GM18498 (cell line): ENCODE data around the gene NKX2-4.
"Not testable (repeated sequence)": the region's sequence is repeated elsewhere in the genome, so short reads cannot be mapped to it uniquely, and the experiment has no call there.

Source experiments
- ATAC-seq: cut with Tn5 transposase; IDR thresholded peaks from one replicate; pipeline ENCODE4 v1.9.1; 2021; ENCODE audit warnings: mild to moderate bottlenecking, moderate library complexity; ENCODE audit not compliant: unreplicated experiment

NKX2-4 gene

DNA sequence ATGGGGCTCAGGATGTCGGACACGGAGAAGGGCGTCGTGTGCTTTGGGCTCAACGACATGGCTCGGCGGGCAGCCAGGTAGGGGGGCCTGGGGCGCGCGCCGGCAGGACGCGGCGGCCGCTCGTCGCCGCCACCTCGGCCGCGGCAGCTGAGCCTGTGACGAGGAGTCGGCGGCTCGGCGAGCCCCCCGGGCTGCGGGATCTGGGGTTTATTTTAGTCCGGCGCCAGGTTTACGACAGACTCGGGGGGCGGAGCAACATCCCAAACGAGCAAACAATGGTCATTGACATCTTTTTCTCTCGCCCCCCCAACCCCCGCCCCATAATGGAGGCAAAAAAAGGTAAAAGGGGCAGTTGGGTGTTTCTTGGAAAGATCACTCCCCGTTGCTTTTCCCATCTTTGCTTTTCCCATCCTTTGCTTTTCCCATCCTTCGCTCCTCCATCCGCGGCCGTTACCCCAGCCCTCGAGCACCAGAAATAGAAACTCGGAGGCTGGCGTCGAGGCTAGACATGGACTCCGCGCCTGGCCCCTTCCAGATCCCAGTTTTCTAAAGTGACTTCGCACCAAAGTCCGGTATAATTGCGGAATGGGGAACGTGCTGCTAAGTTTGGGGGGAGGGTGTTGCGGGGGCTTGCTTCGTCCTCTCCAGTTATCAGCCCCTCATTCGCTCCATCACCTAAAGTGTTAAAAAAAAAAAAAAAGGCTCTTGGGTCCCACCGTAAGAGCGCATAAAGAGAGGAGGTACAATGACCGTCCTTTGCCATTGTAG, at the start of gene NKX2-4:
TSS of gene NKX2-4 (minus strand) at position 186 of the 768 bp plus-strand sequence. CDS start at position 59, 127 bp downstream.
- no peak for ATAC-seq

DNA sequence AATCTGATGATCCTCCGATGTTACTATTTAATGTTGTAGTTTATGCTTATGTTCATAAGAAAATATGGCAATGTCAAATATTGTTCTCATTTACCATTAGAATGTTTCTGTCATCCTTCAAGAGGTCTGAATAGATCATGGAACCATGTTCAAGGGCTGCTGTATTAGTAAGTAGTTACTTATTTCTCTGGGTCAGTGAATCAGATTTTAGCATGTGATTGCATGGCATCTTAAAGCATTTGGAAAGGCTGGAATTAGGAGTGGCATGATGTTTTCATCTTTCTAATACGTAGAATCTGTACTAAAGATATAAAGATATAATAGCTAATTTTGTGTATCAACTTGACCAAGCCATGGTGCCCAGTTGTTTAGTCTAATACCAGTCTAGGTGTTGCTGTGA, 40.5 kb upstream of the NKX2-4 start:
- ATAC-seq = no peak

DNA sequence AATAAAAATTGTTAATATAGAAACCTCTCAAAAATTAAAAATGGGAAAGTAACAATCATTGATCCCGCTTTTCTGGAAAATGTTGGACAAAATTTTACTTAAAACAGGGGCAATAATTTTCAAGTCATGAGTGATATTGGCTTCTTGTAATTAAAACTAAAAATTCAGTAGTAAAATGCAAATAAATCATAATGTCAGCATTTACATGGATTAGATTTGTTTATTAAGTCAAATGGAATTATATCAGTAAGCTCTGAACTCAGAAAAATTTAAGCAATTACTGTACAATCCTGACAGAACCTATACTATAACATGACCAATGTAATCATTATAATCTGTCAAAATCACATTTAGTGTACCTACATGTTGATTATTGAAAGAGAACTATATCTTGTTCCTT, 39.9 kb upstream of the NKX2-4 start:
- ATAC-seq = no peak

DNA sequence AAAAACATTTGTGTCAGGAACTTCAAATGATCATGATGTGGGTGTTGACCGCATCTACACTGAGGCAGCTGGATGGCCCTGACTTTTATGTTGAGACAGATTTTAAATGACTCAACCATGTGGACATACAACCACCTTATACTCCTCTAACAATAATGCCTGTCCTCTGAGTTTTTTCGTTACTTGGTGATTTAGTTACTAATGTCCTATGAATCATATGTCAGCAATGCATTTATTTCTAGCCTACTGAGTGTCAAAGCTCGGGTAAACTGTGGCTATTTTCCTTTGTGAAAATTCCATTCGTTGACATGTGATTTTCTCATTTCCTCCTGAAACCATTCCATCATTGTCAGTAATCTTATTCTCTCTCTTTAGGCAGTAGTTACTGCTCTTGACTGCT, 38.9 kb upstream of the NKX2-4 start:
- ATAC-seq = no peak

DNA sequence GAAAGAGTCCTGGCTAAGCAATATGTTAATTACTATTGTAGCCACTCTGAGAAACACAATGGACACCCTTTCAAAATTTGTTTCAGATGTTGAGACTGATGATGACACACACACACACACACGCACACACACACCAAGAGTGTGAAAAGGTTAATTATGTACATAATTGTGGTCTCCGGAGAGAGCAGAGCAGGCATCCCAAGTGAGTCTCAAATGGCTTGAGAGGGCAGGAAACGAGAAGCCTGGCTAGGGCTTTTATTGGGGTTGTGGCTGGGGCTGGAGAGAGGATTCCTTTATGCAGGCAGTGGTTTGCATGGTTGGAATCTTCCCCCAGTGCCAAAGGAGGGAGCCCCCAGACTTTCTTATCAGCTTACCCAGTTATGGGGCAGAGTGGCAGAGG, 38.2 kb upstream of the NKX2-4 start:
- no peak for ATAC-seq

DNA sequence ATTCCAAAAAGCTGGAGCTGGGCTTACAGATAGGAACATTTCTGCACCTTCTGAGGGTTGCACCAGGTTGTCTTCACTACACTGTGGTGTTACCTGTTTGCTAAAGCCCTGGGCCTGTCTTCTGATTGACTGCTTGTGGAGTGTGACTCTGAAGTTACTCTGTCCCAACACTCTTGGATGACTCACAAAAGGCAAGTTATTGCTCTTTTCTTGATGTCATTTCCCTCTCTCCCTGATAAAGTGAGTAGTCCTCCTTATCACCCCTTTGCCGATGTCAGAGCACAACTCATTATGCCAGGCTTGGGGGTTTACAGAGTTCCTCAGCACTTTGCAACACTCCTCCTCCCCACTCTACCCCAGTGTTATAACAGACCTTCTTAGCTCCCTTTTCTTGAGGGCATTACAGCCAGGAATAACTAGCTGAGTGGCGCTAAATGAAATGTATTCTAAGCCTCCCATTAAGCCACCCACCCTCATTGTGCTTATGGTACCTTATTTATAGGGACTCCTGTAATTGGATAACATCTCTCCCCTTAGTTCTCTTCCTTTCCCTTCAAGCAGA, 36.1 kb upstream of the NKX2-4 start:
- ATAC-seq = no peak

DNA sequence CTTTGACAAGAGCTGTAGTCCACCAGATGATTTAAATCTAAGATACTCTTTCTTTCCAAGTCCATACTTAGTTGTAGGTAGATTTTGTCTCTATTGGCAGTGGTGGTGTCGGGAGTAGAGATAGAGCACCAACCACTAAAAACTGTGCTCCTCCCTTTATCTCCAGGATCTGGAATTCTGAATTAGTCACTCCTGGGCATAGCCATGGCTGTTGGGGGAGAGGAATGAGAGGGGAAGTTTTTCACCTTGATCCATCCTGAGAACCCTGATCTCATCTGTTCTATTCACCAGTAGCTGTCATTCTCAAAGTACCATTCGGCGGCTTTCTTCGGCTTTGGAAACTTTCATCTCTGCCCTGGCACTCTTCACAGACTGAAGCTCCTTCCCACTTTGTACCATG, 35.6 kb upstream of the NKX2-4 start:
- no peak for ATAC-seq

DNA sequence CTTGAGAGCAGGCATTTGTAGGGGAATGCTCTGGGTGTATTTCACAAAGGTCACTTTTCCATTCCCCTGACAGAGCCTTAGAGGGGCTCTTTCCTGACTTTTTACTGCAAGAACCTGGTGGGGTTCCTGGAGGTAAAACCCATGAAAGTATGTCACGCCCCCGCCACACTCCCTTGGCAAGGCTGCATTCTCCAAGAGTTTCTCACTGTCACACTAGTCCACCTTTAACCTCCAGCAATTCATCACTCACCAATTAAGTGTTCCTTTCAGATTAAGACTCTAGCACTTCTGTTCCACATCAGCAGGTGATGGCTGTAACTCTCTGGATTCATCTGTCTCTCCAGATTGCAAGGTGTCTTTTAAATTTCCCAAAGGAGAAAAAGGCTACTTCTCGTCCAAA, 32.7 kb upstream of the NKX2-4 start:
- ATAC-seq = no peak

DNA sequence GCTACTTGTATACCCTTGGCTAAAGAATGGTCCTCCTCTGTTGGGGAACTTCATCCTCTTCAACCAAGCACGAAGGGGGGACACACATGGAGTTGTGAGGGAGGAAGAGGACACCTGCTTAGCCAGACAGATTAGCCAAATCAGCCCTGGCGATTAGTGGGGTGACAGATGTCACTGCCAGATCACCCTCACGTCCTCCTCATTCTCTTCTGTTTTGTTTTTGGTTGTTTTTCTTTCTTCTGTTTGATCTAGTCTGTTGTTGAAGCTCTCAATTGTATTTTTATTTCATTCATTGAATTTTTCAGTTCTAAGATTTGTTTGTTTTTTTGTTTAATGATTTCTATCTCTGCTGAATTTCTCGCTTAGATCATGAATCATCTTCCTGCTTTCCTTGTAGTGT, 27.5 kb upstream of the NKX2-4 start:
- ATAC-seq = no peak

DNA sequence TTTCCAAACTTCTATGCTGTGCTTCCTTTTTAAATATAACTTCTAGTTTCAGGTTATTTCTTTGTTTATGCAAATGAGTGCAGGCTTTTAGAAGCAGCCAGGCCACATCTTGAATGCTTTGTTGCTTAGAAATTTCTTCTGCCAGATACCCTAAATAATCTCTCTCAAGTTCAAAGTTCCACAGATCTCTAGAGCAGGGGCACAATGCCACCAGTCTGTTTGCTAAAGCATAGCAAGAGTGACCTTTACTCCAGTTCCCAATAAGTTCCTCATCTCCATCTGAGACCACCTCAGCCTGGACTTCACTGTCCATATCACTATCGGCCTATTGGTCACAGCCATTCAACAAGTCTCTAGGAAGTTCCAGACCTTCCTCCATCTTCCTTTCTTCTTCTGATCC, 26.4 kb upstream of the NKX2-4 start:
- not testable (repeated sequence) for ATAC-seq

DNA sequence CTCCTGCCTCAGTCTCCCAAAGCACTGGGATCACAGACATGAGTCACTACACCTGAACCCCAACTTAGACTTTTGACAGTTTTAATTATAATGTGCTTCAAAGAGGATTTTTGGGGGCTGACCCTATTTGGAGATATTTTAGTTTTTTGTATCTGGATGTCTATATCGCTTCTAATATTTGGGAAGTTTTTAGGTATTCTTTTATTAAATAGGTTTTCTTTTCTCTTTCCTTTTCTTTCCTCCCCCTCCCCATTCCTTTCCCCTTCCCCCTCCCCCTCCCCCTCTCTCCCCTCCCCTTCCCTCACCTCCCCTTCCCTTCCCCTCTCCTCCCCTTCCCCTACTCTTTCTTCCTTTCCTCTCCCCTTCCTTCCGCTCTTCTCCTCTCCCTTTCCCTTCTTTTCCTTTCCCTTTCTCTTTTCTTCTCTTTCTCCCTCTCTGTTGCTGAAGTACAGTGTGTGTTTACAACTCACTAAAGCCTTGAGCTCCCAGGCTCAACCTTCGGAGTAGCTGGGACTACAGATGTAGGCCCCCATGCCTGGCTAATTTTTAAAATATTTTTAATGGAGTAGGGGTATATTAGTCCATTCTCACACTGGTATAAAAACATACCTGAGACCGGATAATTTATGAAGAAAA, 24.4 kb upstream of the NKX2-4 start:
- no peak for ATAC-seq

DNA sequence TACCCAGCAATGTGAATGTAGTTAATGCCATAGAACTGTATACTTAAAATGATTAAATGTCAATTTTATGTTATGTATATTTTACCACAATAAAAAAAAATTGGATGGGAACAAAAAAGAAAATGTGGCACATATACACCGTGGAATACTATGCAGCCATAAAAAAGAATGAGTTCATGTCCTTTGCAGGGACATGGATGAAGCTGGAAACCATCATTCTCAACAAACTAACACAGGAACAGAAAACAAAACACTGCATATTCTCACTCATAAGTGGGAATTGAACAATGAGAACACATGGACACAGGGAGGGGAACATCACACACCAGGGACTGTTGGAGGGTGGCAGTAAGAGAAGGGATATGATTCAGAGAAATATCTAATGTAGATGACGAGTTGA, 21.8 kb upstream of the NKX2-4 start:
- ATAC-seq = not testable (repeated sequence)

DNA sequence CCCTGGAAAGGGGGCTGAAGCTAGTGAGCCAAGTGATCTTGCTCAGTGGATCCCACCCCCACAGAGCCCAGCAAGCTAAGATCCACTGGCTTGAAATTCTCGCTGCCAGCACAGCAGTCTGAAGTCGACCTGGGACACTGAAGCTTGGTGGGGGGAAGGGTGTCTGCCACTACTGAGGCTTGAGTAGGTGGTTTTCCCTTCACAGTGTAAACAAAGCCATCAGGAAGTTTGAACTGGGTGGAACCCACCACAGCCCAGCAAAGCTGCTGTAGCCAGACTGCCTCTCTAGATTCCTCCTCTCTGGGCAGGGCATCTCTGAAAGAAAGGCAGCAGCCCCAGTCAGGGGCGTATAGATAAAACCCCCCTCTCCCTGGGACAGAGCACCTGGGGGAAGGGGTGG, 16.7 kb upstream of the NKX2-4 start:
- ATAC-seq = not testable (repeated sequence)

DNA sequence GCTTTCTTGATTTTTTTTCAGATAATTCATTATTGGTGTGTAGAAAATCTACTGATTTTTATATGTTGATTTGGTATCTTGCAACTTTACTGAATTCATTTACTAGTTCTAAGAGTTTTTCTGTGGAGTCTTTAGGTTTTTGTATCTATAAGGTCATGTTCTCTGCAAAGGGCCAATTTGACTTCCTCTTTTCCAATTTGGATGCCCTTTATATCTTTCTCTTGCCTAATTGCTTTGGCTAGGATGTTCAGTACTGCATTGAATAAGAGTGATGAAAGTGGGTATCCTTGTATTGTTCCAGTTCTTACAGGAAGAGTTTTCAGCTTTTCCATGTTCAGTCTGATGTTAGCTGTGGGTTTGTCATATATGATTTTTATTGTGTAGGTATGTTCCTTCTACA, 14.4 kb upstream of the NKX2-4 start:
- ATAC-seq = no peak

DNA sequence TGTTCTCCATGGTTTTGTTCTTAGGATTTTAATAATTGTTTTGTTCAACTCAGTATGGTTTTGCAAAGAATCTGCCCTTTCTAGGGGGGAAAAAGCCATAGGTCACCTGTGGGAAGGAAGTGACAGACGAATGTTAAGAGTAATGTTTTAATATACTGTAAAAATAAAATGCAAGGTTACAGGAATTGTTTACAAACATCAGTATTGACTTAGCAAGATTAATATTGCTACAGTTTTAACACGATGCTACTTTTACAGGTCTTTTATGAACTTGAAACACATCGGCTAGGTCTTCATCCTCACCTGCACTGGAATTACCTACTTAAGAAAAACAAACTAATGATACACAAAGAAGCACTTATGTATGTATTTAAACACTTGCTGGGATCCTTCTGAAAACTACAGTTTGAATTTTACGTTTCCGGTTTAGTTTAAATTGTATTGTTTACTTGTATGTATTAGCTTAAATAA, 1.7 kb upstream of the NKX2-4 start:
- ATAC-seq = no peak

DNA sequence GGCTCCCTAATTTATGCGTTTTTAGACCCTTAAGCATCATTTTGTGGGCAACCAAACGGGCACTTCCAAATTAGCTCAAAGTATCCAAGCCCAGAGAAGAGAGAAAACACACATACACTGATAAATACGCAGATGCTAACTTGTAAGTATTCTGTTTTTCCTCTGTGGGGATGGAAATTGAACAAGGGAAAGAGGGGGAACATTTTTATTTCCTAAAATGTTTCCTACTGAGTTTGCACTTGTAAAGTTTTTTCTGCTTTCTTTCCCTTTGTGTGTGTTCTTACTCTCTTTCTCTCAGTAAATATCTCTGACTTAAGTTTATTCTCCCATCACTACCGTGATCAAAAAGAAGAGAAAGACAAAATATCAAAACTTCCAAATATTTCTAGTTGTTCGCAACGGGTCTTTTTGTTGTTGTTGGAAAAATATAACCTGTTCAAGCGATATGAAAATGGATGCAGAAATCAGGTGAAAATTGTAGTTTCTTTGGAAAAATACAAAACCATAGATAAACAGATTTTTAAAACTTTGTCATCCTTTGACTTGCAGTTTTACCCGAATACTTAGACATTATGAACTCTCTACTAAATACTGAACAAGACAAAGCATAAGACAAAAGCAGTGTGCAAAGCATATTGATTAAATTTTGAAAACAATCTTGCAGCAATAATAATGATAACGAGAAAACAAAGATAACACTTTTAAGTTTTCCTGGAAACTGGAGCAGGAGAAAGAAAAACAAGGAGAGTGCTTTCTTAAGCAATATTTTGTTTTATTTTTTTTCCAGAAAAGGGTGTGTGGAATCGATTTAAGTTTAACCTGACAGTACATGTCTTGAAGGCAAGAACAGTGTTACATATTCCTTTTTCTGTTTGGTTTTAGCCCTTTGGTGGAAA, 1.0 kb upstream of the NKX2-4 start:
- ATAC-seq = no peak

DNA sequence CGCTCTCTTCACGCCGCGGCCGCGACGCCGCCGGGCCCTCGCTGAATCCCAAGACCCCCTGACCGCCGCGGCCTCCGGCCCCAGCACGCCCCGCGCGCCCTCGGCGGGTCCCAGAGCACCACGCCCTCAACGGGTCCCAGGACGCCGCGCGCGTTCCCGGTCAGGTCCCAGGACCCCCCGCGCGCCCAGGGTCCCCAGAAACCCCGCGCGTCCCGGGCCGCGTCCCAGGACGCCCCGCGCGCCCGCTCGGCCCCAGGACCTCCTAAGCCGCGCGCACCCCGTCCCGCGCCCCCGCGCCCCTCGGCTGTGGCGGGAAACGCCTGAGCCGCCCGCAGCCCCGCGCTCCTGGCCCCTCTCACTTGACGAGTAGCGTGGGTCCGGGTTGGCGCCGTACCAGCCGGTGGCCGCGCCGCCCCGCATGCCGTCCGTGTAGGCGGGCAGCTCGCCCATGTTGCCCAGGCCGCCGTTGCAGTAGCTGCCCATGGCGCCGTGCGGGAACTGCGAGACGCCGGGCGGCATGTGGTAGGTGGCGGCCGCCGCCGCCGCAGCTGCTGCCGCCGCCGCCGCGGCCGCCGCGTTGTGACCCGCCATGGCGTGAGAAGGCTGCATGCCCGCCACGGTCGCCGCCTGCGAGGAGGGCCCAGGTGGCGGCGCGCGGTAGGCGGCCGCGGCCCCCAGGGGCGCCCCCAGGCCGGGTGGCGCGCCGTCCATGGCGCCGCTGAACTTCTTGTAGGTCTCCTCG, 556 bp downstream of the NKX2-4 start:
- no peak for ATAC-seq

DNA sequence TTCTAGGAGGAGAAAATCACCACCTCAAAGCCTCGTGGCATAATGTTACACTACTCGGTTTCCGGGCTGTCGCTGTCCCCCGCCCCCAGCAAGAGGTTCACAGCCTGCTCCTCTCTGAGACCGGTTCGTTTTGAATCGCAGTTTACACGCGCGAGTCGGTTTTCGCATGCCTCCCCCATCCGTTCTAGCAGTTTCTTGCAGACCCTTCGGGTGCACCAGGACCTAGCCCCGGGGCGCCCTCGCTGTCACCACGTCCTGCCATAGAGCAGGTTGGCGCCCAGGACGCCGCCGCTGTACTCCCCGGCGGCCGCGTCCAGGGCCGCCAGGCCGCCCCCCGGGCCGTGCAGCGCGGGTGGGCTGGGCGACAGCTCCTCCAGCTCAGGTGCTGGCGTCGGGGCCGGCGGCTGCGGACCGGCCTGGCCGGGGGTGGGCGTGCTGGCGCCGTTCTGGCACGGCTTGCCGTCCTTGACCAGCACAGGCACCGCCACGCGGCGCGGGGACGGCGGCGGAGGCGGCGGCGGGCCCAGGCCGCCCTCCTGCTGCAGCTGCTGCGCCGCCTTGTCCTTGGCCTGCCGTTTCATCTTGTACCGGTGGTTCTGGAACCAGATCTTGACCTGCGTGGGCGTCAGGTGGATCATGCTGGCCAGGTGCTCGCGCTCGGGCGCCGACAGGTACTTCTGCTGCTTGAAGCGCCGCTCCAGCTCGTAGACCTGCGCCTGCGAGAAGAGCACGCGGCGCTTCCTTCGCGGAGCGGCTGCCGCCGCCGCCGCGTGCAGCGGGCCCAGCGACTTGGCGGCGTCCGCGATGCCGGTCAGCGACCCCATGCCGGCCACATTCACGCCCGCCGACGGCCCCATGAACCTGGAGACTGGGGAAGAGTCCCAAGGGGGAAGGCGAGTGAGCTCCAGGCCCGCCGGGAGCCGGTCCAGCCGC, 1.4 kb downstream of the NKX2-4 start:
- no peak for ATAC-seq

DNA sequence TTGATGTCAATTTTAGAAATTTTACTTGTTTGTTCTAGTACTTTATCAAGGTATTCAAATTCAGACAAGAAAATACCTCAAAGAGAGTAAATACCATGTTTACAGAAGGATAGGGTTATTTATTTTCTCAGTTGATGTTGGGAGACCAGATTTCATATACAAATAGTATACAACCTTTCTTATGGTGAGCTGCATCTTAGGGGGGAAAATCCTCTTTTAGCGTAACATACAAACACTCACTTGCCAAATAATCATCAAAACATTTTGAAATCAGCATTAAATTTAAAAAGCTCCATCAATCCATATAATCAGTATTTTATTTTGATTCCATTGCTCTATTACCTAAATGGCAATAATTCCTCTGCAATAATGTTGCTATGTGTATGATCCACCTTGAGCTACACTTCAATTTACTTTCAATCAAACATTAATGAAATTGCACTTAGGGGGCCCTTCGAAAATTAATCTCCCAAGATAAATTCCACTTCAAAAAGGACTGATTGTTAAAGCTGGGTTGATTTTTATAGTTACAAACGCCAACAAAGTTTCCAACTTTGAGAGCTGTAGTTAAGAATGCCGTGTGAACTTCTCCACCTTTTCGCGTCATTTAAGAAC, 2.2 kb downstream of the NKX2-4 start:
- no peak for ATAC-seq
